Activated naive CD4-positive, alpha-beta T cell treated with Interleukin-2 at 50 U/mL for 16 hours (primary cell): ENCODE data around the gene KIAA1328.

Experiments
- DNase-seq: peaks from one replicate; pipeline ENCODE4 v3.0.0-alpha.2; 2020

Gene KIAA1328

GRCh38 chr18:36974686-36975085 is 145.8 kb downstream of the KIAA1328 start:
- DNase-seq = no peak

GRCh38 chr18:36977121-36977520 is 148.2 kb downstream of the KIAA1328 start:
- no peak for DNase-seq

- DNase-seq = no peak
These were observed 164.1 kb downstream of the KIAA1328 start for GRCh38 chr18:36993068-36993467.

- DNase-seq = no peak
These were observed 177.8 kb downstream of the KIAA1328 start for GRCh38 chr18:37006742-37007141.

GRCh38 chr18:37012452-37012851 is 183.5 kb downstream of the KIAA1328 start:
- no peak for DNase-seq

GRCh38 chr18:37019157-37019827 is 190.4 kb downstream of the KIAA1328 start:
- no peak for DNase-seq

GRCh38 chr18:37033419-37033818 is 204.5 kb downstream of the KIAA1328 start:
- no peak for DNase-seq

GRCh38 chr18:37042381-37042780 is 213.5 kb downstream of the KIAA1328 start:
- no peak for DNase-seq

GRCh38 chr18:37055137-37055802 is 226.3 kb downstream of the KIAA1328 start:
- no peak for DNase-seq

- no peak for DNase-seq
These were observed 235.3 kb downstream of the KIAA1328 start for GRCh38 chr18:37064187-37064586.

GRCh38 chr18:37065254-37065653 is 236.3 kb downstream of the KIAA1328 start:
- no peak for DNase-seq

- DNase-seq = no peak
These were observed 256.0 kb downstream of the KIAA1328 start for GRCh38 chr18:37084912-37085311.

GRCh38 chr18:37085362-37085761 is 256.4 kb downstream of the KIAA1328 start:
- no peak for DNase-seq

GRCh38 chr18:37107748-37108522 is 279.0 kb downstream of the KIAA1328 start:
- DNase-seq = no peak

GRCh38 chr18:37122877-37123276 is 293.9 kb downstream of the KIAA1328 start:
- no peak for DNase-seq

- no peak for DNase-seq
These were observed 295.6 kb downstream of the KIAA1328 start for GRCh38 chr18:37124516-37124915.

- no peak for DNase-seq
These were observed 306.2 kb downstream of the KIAA1328 start for GRCh38 chr18:37135177-37135576.

GRCh38 chr18:37138456-37138855 is 309.5 kb downstream of the KIAA1328 start:
- no peak for DNase-seq

GRCh38 chr18:37139876-37140275 is 310.9 kb downstream of the KIAA1328 start:
- no peak for DNase-seq

GRCh38 chr18:37144921-37145320 is 316.0 kb downstream of the KIAA1328 start:
- DNase-seq = no peak

GRCh38 chr18:37156330-37156942 is 327.5 kb downstream of the KIAA1328 start:
- DNase-seq = no peak

- no peak for DNase-seq
These were observed 331.3 kb downstream of the KIAA1328 start for GRCh38 chr18:37160038-37160820.

- DNase-seq = no peak
These were observed 332.6 kb downstream of the KIAA1328 start for GRCh38 chr18:37161491-37161890.
